ENCODE measurements around the gene PUS7L.

PUS7L gene

GRCh38 chr12:43676183-43676813 lies 82.3 kb downstream of the PUS7L start:
- no peaks in the 10 kb centered on the region for H3F3A ChIP-seq (ENCODE audit: low read depth)

DNA sequence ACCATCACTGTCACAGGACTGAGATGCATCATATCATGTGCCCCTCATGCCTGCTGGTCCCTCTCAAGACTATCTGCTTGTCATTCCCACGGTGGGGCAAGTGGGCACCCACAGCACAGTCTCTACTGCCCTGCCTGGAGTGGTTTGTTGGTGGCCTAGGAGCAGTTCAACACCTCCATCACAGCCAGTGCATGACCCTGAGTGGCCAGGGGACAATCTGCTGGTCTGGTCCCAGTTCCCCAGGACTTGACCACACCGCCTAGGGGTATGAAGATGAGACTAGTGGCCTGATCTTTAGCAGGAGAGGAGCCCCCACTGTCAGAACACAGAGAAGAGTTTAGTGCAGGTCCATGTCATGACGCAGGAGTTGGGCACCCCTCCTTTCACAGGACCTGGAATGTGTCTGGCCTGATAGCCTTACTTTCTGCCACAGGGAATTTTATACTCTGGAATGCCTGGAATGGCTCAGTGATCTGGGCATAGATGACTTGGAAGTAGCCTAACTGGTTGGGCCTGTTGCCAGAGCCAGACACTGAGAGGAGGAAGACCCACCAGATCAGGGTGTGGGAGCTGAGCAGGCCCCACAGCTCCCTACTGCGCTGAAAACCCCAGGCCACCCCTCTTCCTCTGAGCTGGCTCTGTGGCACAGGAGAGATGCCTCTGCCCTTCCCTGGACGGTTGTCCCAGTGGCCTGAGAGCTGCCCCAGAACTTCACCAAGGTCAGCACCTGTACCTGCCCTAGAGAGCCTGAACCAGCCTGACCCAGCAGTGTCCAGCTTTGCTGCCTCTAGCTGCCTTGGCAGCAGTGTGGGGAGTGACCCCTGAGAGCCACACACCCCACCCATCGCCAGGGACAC lies 83.3 kb downstream of the PUS7L start:
- no peaks in the 10 kb centered on the region for H3K9me2 ChIP-seq (replicated peaks; ENCODE audit: low read depth, low read length)
- TF ChIP-seq CTCF (conservative IDR thresholded peaks at IDR 0.05; ENCODE audit: low read length) (no peak), EZH2phosphoT487 (IDR thresholded peaks at IDR 0.05; ENCODE audit: borderline replicate concordance) (no peak)
- H3K9ac ChIP-seq (ENCODE audit: low read depth, low read length, poor library complexity, severe bottlenecking): no peak overlapping the region

More at GRCh38 chr12:43676183-43676813, 82.3 kb downstream of the PUS7L start:
- Histone ChIP-seq H3K4me2 (ENCODE audit: low read depth, low read length, poor library complexity, severe bottlenecking) (no peak overlapping the region), H4K20me1 (ENCODE audit: insufficient read depth, low read length, poor library complexity, severe bottlenecking) (no peaks in the 10 kb centered on the region), H3K4me3 (ENCODE audit: low read length, poor library complexity, severe bottlenecking) (no peak overlapping the region), H3K4me1 (ENCODE audit: insufficient read depth, low read length, poor library complexity, severe bottlenecking) (no peaks in the 10 kb centered on the region), H2AFZ (ENCODE audit: low read length) (no peak overlapping the region), H3K36me3 (ENCODE audit: insufficient read depth, low read length) (no peaks in the 10 kb centered on the region), H3K9me2 (replicated peaks; ENCODE audit: low read depth, low read length) (no peaks in the 10 kb centered on the region), H3K9ac (ENCODE audit: low read depth, low read length, poor library complexity, severe bottlenecking) (no peak overlapping the region), H3K27me3 (ENCODE audit: insufficient read depth, low read length, poor library complexity, severe bottlenecking) (no peaks in the 10 kb centered on the region), H3K79me2 (ENCODE audit: insufficient read depth, low read length) (no peaks in the 10 kb centered on the region), H3K9me3 (ENCODE audit: insufficient read depth, low read depth, low read length) (no peaks in the 10 kb centered on the region)
- no peak for TF ChIP-seq EZH2phosphoT487 (IDR thresholded peaks at IDR 0.05; ENCODE audit: borderline replicate concordance)
- TF ChIP-seq CTCF (conservative IDR thresholded peaks at IDR 0.05; ENCODE audit: low read length): peak; percentile 74

GRCh38 chr12:43669373-43669772 lies 89.2 kb downstream of the PUS7L start:
- no peaks in the 10 kb centered on the region for H3K9me3 ChIP-seq (ENCODE audit: insufficient read depth, low read depth, low read length)
- no peak overlapping the region for H3K9ac ChIP-seq (ENCODE audit: low read depth, low read length, poor library complexity, severe bottlenecking)
- no peaks in the 10 kb centered on the region for H3K9me2 ChIP-seq (replicated peaks; ENCODE audit: low read depth, low read length)
- no peaks in the 10 kb centered on the region for H3K79me2 ChIP-seq (ENCODE audit: insufficient read depth, low read length)
- TF ChIP-seq EZH2phosphoT487 (IDR thresholded peaks at IDR 0.05; ENCODE audit: borderline replicate concordance): no peak
- no peak for TF ChIP-seq CTCF (conservative IDR thresholded peaks at IDR 0.05; ENCODE audit: low read length)
- H3F3A ChIP-seq (ENCODE audit: low read depth): no peaks in the 10 kb centered on the region
- H3K4me2 ChIP-seq (ENCODE audit: low read depth, low read length, poor library complexity, severe bottlenecking): no peak overlapping the region
- H3K4me1 ChIP-seq (ENCODE audit: insufficient read depth, low read length, poor library complexity, severe bottlenecking): no peaks in the 10 kb centered on the region
- no peaks in the 10 kb centered on the region for H3K36me3 ChIP-seq (ENCODE audit: insufficient read depth, low read length)
- no peaks in the 10 kb centered on the region for H4K20me1 ChIP-seq (ENCODE audit: insufficient read depth, low read length, poor library complexity, severe bottlenecking)
- H3K27me3 ChIP-seq (ENCODE audit: insufficient read depth, low read length, poor library complexity, severe bottlenecking): no peaks in the 10 kb centered on the region
- no peak overlapping the region for H3K4me3 ChIP-seq (ENCODE audit: low read length, poor library complexity, severe bottlenecking)
- no peak overlapping the region for H2AFZ ChIP-seq (ENCODE audit: low read length)

More for the DNA sequence above, 83.3 kb downstream of the PUS7L start:
- Histone ChIP-seq H3K27me3 (ENCODE audit: insufficient read depth, low read length, poor library complexity, severe bottlenecking) (no peaks in the 10 kb centered on the region), H2AFZ (ENCODE audit: low read length) (no peak overlapping the region), H3K9me3 (ENCODE audit: insufficient read depth, low read depth, low read length) (no peaks in the 10 kb centered on the region), H3K36me3 (ENCODE audit: insufficient read depth, low read length) (no peaks in the 10 kb centered on the region), H3K4me3 (ENCODE audit: low read length, poor library complexity, severe bottlenecking) (no peak overlapping the region), H3K79me2 (ENCODE audit: insufficient read depth, low read length) (no peaks in the 10 kb centered on the region), H3F3A (ENCODE audit: low read depth) (no peaks in the 10 kb centered on the region), H3K4me1 (ENCODE audit: insufficient read depth, low read length, poor library complexity, severe bottlenecking) (no peaks in the 10 kb centered on the region), H4K20me1 (ENCODE audit: insufficient read depth, low read length, poor library complexity, severe bottlenecking) (no peaks in the 10 kb centered on the region), H3K4me2 (ENCODE audit: low read depth, low read length, poor library complexity, severe bottlenecking) (no peak overlapping the region)
